Measurements from ENCODE around the gene HLA-DMB.

HLA-DMB gene

GRCh38 chr6:32940656-32941213 lies at the start of gene HLA-DMB:
Gene HLA-DMB, minus strand, starts transcription at chr6:32941028. Its CDS starts 221 bp downstream, at chr6:32940807.
- H3K4me3 Mint-ChIP-seq, result peak within 1 kb of the TSS; percentile 92
- H3K27ac Mint-ChIP-seq, result peak within 1 kb of the TSS; percentile 91
- peaks cover 8% of the 10 kb centered on the region for H3K36me3 Mint-ChIP-seq
- H3K4me1 Mint-ChIP-seq (ENCODE audit: low read depth), result peaks cover 63% of the 10 kb centered on the region
- no peaks in the 10 kb centered on the region for H3K9me3 Mint-ChIP-seq (ENCODE audit: low read depth)
- no peaks in the 10 kb centered on the region for H3K27me3 Mint-ChIP-seq

GRCh38 chr6:32989368-32989767 lies 48.5 kb upstream of the HLA-DMB start:
- no peak overlapping the region for H3K27ac Mint-ChIP-seq

GRCh38 chr6:32984622-32985389 lies 44.0 kb upstream of the HLA-DMB start:
- Mint-ChIP-seq H3K4me1 (ENCODE audit: low read depth) (peaks cover 16% of the 10 kb centered on the region), H3K27ac (peak overlapping the region; percentile 73), H3K9me3 (ENCODE audit: low read depth) (no peaks in the 10 kb centered on the region), H3K4me3 (no peak overlapping the region), H3K36me3 (no peaks in the 10 kb centered on the region), H3K27me3 (no peaks in the 10 kb centered on the region)

More at GRCh38 chr6:32989368-32989767, 48.5 kb upstream of the HLA-DMB start:
- Mint-ChIP-seq H3K4me1 (ENCODE audit: low read depth) (peaks cover 5% of the 10 kb centered on the region), H3K27me3 (peaks cover 5% of the 10 kb centered on the region), H3K9me3 (ENCODE audit: low read depth) (no peaks in the 10 kb centered on the region), H3K36me3 (no peaks in the 10 kb centered on the region), H3K4me3 (no peak overlapping the region)

- H3K36me3 Mint-ChIP-seq, result no peaks in the 10 kb centered on the region
- H3K27me3 Mint-ChIP-seq, result no peaks in the 10 kb centered on the region
- peaks cover 16% of the 10 kb centered on the region for H3K4me1 Mint-ChIP-seq (ENCODE audit: low read depth)
- H3K4me3 Mint-ChIP-seq, result no peak overlapping the region
- H3K9me3 Mint-ChIP-seq (ENCODE audit: low read depth), result no peaks in the 10 kb centered on the region
- H3K27ac Mint-ChIP-seq, result peak overlapping the region; percentile 73
Observed at GRCh38 chr6:32983964-32984621, 43.3 kb upstream of the HLA-DMB start.

GRCh38 chr6:32983493-32983848 lies 42.6 kb upstream of the HLA-DMB start:
- no peaks in the 10 kb centered on the region for H3K36me3 Mint-ChIP-seq
- no peaks in the 10 kb centered on the region for H3K9me3 Mint-ChIP-seq (ENCODE audit: low read depth)
- H3K27ac Mint-ChIP-seq, result peak overlapping the region; percentile 47
- no peaks in the 10 kb centered on the region for H3K27me3 Mint-ChIP-seq
- H3K4me1 Mint-ChIP-seq (ENCODE audit: low read depth), result peaks cover 20% of the 10 kb centered on the region
- H3K4me3 Mint-ChIP-seq, result no peak overlapping the region

- Mint-ChIP-seq H3K36me3 (no peaks in the 10 kb centered on the region), H3K9me3 (ENCODE audit: low read depth) (no peaks in the 10 kb centered on the region), H3K27ac (peak overlapping the region; percentile 4), H3K4me3 (no peak overlapping the region), H3K4me1 (ENCODE audit: low read depth) (peaks cover 25% of the 10 kb centered on the region), H3K27me3 (no peaks in the 10 kb centered on the region)
Observed at GRCh38 chr6:32982702-32983492, 42.1 kb upstream of the HLA-DMB start.

- H3K36me3 Mint-ChIP-seq, result no peaks in the 10 kb centered on the region
- no peak overlapping the region for H3K4me3 Mint-ChIP-seq
- H3K27ac Mint-ChIP-seq, result peak overlapping the region; percentile 74
- H3K27me3 Mint-ChIP-seq, result no peaks in the 10 kb centered on the region
- no peaks in the 10 kb centered on the region for H3K9me3 Mint-ChIP-seq (ENCODE audit: low read depth)
- H3K4me1 Mint-ChIP-seq (ENCODE audit: low read depth), result peaks cover 31% of the 10 kb centered on the region
Observed at GRCh38 chr6:32982084-32982701, 41.4 kb upstream of the HLA-DMB start.

GRCh38 chr6:32980488-32981038 lies 39.7 kb upstream of the HLA-DMB start:
- H3K27ac Mint-ChIP-seq, result peak overlapping the region; percentile 34

GRCh38 chr6:32979720-32980487 lies 39.1 kb upstream of the HLA-DMB start:
- Mint-ChIP-seq H3K9me3 (ENCODE audit: low read depth) (no peaks in the 10 kb centered on the region), H3K4me1 (ENCODE audit: low read depth) (peaks cover 51% of the 10 kb centered on the region), H3K36me3 (peaks cover 14% of the 10 kb centered on the region), H3K4me3 (no peak overlapping the region), H3K27ac (peak overlapping the region; percentile 46), H3K27me3 (no peaks in the 10 kb centered on the region)

More at GRCh38 chr6:32980488-32981038, 39.7 kb upstream of the HLA-DMB start:
- no peaks in the 10 kb centered on the region for H3K27me3 Mint-ChIP-seq
- no peaks in the 10 kb centered on the region for H3K9me3 Mint-ChIP-seq (ENCODE audit: low read depth)
- H3K4me3 Mint-ChIP-seq, result no peak overlapping the region
- peaks cover 11% of the 10 kb centered on the region for H3K36me3 Mint-ChIP-seq
- peaks cover 46% of the 10 kb centered on the region for H3K4me1 Mint-ChIP-seq (ENCODE audit: low read depth)

GRCh38 chr6:32977953-32978324 lies 37.1 kb upstream of the HLA-DMB start:
- Mint-ChIP-seq H3K4me1 (ENCODE audit: low read depth) (peaks cover 39% of the 10 kb centered on the region), H3K36me3 (peaks cover 27% of the 10 kb centered on the region), H3K9me3 (ENCODE audit: low read depth) (no peaks in the 10 kb centered on the region), H3K4me3 (peak overlapping the region; percentile 42), H3K27ac (peak overlapping the region; percentile 34), H3K27me3 (no peaks in the 10 kb centered on the region)

GRCh38 chr6:32977272-32977952 lies 36.6 kb upstream of the HLA-DMB start:
- Mint-ChIP-seq H3K36me3 (peaks cover 28% of the 10 kb centered on the region), H3K4me3 (peak overlapping the region; percentile 42), H3K27ac (peak overlapping the region; percentile 82), H3K9me3 (ENCODE audit: low read depth) (no peaks in the 10 kb centered on the region), H3K4me1 (ENCODE audit: low read depth) (peaks cover 39% of the 10 kb centered on the region), H3K27me3 (no peaks in the 10 kb centered on the region)

GRCh38 chr6:32976334-32977069 lies 35.7 kb upstream of the HLA-DMB start:
- H3K9me3 Mint-ChIP-seq (ENCODE audit: low read depth), result no peaks in the 10 kb centered on the region
- H3K27ac Mint-ChIP-seq, result peak overlapping the region; percentile 82
- peak overlapping the region; percentile 95 for H3K4me3 Mint-ChIP-seq
- H3K27me3 Mint-ChIP-seq, result no peaks in the 10 kb centered on the region
- H3K4me1 Mint-ChIP-seq (ENCODE audit: low read depth), result peaks cover 39% of the 10 kb centered on the region
- peaks cover 28% of the 10 kb centered on the region for H3K36me3 Mint-ChIP-seq

GRCh38 chr6:32975886-32976285 lies 35.1 kb upstream of the HLA-DMB start:
- H3K36me3 Mint-ChIP-seq, result peaks cover 31% of the 10 kb centered on the region
- peak overlapping the region; percentile 82 for H3K27ac Mint-ChIP-seq
- peaks cover 39% of the 10 kb centered on the region for H3K4me1 Mint-ChIP-seq (ENCODE audit: low read depth)
- no peaks in the 10 kb centered on the region for H3K27me3 Mint-ChIP-seq
- H3K9me3 Mint-ChIP-seq (ENCODE audit: low read depth), result no peaks in the 10 kb centered on the region
- H3K4me3 Mint-ChIP-seq, result peak overlapping the region; percentile 95

Measured in activated naive CD8-positive, alpha-beta T cell (primary cell).